ENCODE measurements around the gene PDE10A.

DNA sequence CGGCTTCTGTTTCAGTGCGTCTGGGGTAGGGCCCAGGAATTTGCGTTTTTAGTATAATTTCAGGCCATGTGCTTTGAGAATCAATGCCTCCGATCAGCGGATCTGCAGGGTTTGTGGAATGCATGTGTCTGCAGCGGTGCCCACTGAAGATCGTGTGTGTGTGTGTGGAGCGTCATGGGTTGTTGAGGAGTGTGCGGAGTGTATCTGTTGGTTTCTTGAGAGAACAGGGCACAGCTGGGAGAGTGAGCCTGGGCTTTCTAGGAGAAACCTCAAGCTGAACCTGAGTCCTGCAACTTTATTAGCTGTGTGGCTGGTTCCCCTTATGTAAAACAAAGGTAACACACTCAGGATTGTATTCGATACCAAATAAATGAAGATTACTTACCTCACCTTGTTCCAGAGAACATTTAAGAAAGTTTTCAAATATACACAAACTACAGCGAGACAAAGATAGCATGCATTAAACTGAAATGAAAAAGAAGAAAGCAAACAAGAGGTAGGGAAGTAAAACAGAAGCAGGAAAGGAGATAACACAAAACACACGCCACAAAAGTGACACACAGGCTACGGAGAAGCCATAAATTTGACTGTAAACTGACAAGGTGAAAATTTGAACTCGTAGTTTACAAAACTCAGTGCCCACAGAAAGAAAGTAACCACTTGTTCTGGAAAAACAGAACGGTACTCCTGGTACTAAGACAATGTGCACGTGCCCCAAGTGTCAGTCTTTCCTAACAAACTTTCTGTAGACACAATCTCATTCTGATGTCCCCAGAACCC is 28.8 kb downstream of the PDE10A start:
- TF ChIP-seq, protein P1, sequence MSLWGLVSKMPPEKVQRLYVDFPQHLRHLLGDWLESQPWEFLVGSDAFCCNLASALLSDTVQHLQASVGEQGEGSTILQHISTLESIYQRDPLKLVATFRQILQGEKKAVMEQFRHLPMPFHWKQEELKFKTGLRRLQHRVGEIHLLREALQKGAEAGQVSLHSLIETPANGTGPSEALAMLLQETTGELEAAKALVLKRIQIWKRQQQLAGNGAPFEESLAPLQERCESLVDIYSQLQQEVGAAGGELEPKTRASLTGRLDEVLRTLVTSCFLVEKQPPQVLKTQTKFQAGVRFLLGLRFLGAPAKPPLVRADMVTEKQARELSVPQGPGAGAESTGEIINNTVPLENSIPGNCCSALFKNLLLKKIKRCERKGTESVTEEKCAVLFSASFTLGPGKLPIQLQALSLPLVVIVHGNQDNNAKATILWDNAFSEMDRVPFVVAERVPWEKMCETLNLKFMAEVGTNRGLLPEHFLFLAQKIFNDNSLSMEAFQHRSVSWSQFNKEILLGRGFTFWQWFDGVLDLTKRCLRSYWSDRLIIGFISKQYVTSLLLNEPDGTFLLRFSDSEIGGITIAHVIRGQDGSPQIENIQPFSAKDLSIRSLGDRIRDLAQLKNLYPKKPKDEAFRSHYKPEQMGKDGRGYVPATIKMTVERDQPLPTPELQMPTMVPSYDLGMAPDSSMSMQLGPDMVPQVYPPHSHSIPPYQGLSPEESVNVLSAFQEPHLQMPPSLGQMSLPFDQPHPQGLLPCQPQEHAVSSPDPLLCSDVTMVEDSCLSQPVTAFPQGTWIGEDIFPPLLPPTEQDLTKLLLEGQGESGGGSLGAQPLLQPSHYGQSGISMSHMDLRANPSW (CRISPR knock-in tag; conservative IDR thresholded peaks at IDR 0.05; ENCODE audit: low read depth): no peak
- TF ChIP-seq FOXJ3 (CRISPR knock-in tag; IDR thresholded peaks at IDR 0.05; ENCODE audit: borderline replicate concordance) (no peak), CTCF (IDR thresholded peaks at IDR 0.05) (no peak), ATF3 (CRISPR knock-in tag; conservative IDR thresholded peaks at IDR 0.05) (no peak), ZNF317 (CRISPR knock-in tag; IDR thresholded peaks at IDR 0.05; ENCODE audit: borderline replicate concordance, low read depth) (no peak), ZNF121 (CRISPR knock-in tag; IDR thresholded peaks at IDR 0.05) (no peak), JUN (CRISPR knock-in tag; IDR thresholded peaks at IDR 0.05) (no peak), ZNF263 (CRISPR knock-in tag; IDR thresholded peaks at IDR 0.05; ENCODE audit: low read depth) (no peak), NFE2L1 (CRISPR knock-in tag; IDR thresholded peaks at IDR 0.05) (no peak), MLX (CRISPR knock-in tag; IDR thresholded peaks at IDR 0.05) (no peak), ZNF423 (CRISPR knock-in tag; IDR thresholded peaks at IDR 0.05) (no peak), ETV6 (CRISPR knock-in tag; IDR thresholded peaks at IDR 0.05) (no peak), NFYB (CRISPR knock-in tag; conservative IDR thresholded peaks at IDR 0.05; ENCODE audit: low read depth) (no peak)
- TF ChIP-seq, protein P2, sequence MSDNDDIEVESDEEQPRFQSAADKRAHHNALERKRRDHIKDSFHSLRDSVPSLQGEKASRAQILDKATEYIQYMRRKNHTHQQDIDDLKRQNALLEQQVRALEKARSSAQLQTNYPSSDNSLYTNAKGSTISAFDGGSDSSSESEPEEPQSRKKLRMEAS (CRISPR knock-in tag; IDR thresholded peaks at IDR 0.05): no peak

Measured in WTC11 (cell line).